Measurements from ENCODE around the gene MYBBP1A. TPM values are rescaled to one million over a fixed set of nuclear protein-coding genes. Genes with fewer than 3 reads are reported as not detected.

The MYBBP1A gene
- total RNA-seq, 1 experiment from 2014 or later = 163 TPM

DNA sequence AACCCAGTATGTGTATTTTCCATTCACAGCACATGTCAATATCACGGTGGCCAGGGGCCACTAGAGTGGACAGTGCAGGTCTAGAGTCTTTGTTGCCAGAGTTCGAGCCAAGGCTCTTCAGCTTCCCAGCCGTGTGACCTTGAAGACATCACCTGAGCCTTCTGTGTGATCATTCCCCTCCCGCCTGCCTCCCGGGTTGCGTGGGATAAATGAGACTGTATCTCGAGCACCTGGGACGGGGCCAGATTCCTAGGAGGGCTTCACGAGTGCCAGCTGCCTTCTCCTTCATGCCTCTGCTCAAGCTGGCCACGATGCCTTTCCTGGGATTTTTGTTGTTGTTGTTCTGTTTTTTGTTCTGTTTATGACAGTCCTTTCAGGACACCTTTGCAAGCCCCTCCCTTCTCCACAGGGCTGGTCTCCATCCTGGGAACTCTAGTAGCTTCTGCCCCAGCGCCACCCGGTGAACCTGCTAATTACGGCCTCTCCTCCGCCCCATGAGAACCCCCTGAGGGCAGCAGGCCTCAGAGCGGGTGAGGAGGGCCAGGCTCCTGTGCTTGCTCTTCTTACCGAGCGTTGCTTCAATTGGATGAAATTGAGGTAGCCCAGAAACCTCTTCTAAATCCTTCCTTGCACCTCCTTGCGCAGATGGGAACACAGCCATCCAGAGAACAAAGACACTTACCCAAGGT lies 52.6 kb downstream of the MYBBP1A start:
- H3K27me3 Mint-ChIP-seq (ENCODE audit: low read depth) = peaks cover 58% of the 10 kb centered on the region
- CTCF ChIA-PET = interaction anchor here (0.6 to 1.0 kb wide), 3 partner anchors 22 to 303 kb away, joined by 3 to 5 read pairs (median 3); no protein-coding TSS in a partner anchor
- TF ChIP-seq IRF2 (CRISPR knock-in tag; IDR thresholded peaks at IDR 0.05; ENCODE audit: borderline replicate concordance, low read depth) (no peak), GTF2I (CRISPR knock-in tag; conservative IDR thresholded peaks at IDR 0.05) (no peak), RELA (CRISPR knock-in tag; IDR thresholded peaks at IDR 0.05; ENCODE audit: borderline replicate concordance) (no peak), FOXK1 (CRISPR knock-in tag; IDR thresholded peaks at IDR 0.05) (no peak), RORB (CRISPR knock-in tag; IDR thresholded peaks at IDR 0.05) (no peak), SMAD3 (CRISPR knock-in tag; IDR thresholded peaks at IDR 0.05; ENCODE audit: borderline replicate concordance) (no peak), CREB1 (CRISPR knock-in tag; IDR thresholded peaks at IDR 0.05) (no peak), PRRX2 (CRISPR knock-in tag; IDR thresholded peaks at IDR 0.05) (no peak), NFATC4 (CRISPR knock-in tag; IDR thresholded peaks at IDR 0.05) (no peak), TP53 (CRISPR knock-in tag; IDR thresholded peaks at IDR 0.05) (no peak), ESRRA (CRISPR knock-in tag; IDR thresholded peaks at IDR 0.05; ENCODE audit: borderline replicate concordance) (no peak)
- TF ChIP-seq, protein P1, sequence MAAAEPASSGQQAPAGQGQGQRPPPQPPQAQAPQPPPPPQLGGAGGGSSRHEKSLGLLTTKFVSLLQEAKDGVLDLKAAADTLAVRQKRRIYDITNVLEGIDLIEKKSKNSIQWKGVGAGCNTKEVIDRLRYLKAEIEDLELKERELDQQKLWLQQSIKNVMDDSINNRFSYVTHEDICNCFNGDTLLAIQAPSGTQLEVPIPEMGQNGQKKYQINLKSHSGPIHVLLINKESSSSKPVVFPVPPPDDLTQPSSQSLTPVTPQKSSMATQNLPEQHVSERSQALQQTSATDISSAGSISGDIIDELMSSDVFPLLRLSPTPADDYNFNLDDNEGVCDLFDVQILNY (CRISPR knock-in tag; IDR thresholded peaks at IDR 0.05) = no peak
- TF ChIP-seq, protein P2, sequence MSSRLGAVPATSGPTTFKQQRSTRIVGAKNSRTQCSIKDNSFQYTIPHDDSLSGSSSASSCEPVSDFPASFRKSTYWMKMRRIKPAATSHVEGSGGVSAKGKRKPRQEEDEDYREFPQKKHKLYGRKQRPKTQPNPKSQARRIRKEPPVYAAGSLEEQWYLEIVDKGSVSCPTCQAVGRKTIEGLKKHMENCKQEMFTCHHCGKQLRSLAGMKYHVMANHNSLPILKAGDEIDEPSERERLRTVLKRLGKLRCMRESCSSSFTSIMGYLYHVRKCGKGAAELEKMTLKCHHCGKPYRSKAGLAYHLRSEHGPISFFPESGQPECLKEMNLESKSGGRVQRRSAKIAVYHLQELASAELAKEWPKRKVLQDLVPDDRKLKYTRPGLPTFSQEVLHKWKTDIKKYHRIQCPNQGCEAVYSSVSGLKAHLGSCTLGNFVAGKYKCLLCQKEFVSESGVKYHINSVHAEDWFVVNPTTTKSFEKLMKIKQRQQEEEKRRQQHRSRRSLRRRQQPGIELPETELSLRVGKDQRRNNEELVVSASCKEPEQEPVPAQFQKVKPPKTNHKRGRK (CRISPR knock-in tag; IDR thresholded peaks at IDR 0.05; ENCODE audit: borderline replicate concordance) = no peak
- TF ChIP-seq, protein P3, sequence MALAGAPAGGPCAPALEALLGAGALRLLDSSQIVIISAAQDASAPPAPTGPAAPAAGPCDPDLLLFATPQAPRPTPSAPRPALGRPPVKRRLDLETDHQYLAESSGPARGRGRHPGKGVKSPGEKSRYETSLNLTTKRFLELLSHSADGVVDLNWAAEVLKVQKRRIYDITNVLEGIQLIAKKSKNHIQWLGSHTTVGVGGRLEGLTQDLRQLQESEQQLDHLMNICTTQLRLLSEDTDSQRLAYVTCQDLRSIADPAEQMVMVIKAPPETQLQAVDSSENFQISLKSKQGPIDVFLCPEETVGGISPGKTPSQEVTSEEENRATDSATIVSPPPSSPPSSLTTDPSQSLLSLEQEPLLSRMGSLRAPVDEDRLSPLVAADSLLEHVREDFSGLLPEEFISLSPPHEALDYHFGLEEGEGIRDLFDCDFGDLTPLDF (CRISPR knock-in tag; IDR thresholded peaks at IDR 0.05) = no peak
- TF ChIP-seq, protein P4, sequence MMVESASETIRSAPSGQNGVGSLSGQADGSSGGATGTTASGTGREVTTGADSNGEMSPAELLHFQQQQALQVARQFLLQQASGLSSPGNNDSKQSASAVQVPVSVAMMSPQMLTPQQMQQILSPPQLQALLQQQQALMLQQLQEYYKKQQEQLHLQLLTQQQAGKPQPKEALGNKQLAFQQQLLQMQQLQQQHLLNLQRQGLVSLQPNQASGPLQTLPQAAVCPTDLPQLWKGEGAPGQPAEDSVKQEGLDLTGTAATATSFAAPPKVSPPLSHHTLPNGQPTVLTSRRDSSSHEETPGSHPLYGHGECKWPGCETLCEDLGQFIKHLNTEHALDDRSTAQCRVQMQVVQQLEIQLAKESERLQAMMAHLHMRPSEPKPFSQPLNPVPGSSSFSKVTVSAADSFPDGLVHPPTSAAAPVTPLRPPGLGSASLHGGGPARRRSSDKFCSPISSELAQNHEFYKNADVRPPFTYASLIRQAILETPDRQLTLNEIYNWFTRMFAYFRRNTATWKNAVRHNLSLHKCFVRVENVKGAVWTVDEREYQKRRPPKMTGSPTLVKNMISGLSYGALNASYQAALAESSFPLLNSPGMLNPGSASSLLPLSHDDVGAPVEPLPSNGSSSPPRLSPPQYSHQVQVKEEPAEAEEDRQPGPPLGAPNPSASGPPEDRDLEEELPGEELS (CRISPR knock-in tag; IDR thresholded peaks at IDR 0.05) = no peak
- TF ChIP-seq, protein P5, sequence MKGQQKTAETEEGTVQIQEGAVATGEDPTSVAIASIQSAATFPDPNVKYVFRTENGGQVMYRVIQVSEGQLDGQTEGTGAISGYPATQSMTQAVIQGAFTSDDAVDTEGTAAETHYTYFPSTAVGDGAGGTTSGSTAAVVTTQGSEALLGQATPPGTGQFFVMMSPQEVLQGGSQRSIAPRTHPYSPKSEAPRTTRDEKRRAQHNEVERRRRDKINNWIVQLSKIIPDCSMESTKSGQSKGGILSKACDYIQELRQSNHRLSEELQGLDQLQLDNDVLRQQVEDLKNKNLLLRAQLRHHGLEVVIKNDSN (CRISPR knock-in tag; IDR thresholded peaks at IDR 0.05) = no peak
- TF ChIP-seq, protein P6, sequence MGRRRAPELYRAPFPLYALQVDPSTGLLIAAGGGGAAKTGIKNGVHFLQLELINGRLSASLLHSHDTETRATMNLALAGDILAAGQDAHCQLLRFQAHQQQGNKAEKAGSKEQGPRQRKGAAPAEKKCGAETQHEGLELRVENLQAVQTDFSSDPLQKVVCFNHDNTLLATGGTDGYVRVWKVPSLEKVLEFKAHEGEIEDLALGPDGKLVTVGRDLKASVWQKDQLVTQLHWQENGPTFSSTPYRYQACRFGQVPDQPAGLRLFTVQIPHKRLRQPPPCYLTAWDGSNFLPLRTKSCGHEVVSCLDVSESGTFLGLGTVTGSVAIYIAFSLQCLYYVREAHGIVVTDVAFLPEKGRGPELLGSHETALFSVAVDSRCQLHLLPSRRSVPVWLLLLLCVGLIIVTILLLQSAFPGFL (CRISPR knock-in tag; IDR thresholded peaks at IDR 0.05; ENCODE audit: borderline replicate concordance) = no peak

More for the DNA sequence above, 52.6 kb downstream of the MYBBP1A start:
- POLR2A ChIA-PET = no interaction called here
- Mint-ChIP-seq H3K4me3 (no peak overlapping the region), H3K27ac (no peak overlapping the region), H3K9me3 (no peaks in the 10 kb centered on the region), H3K4me1 (peaks cover 10% of the 10 kb centered on the region), H3K36me3 (no peaks in the 10 kb centered on the region)
- no peak for DNase-seq (ENCODE audit: low spot score)
- no peak for ATAC-seq
